Smooth muscle cell (in vitro differentiated cells): Measurements from ENCODE around the gene TCFL5. TPM values are rescaled to one million over a fixed set of nuclear protein-coding genes. Genes with fewer than 3 reads are reported as not detected.

Source experiments
- DNase-seq: peaks from one replicate; lab custom pipeline; 2025; ENCODE audit not compliant: unreplicated experiment; lab: John Stamatoyannopoulos, UW
- H2AFZ ChIP-seq: fragments of 200-600 bp; sonication (generic); 2 replicates; pipeline ENCODE4 v1.6.0; 2016; ENCODE audit warnings: antibody characterized with exemption, low read depth, mild to moderate bottlenecking
- H3F3A ChIP-seq: fragments of 200-600 bp; sonication (generic); 2 replicates; pipeline ENCODE4 v1.6.0; 2017; ENCODE audit warnings: antibody characterized with exemption, low read depth
- H3K27ac ChIP-seq: fragments of 200-600 bp; sonication (generic); 2 replicates; pipeline ENCODE4 v1.5.1; 2016; ENCODE audit warnings: low read depth, mild to moderate bottlenecking
- H3K27me3 ChIP-seq: fragments of 200-600 bp; sonication (generic); 2 replicates; pipeline ENCODE4 v1.6.1; 2016; ENCODE audit warnings: low read depth, mild to moderate bottlenecking
- H3K36me3 ChIP-seq: fragments of 200-600 bp; sonication (generic); 2 replicates; pipeline ENCODE4 v1.5.1; 2016; ENCODE audit warnings: low read depth
- H3K4me1 ChIP-seq: fragments of 200-600 bp; sonication (generic); 2 replicates; pipeline ENCODE4 v1.5.1; 2016; ENCODE audit warnings: low read depth
- H3K4me2 ChIP-seq: fragments of 200-600 bp; sonication (generic); 2 replicates; pipeline ENCODE4 v1.6.0; 2016; ENCODE audit warnings: mild to moderate bottlenecking
- H3K4me3 ChIP-seq: fragments of 200-600 bp; sonication (generic); 2 replicates; pipeline ENCODE4 v1.5.1; 2016; ENCODE audit warnings: mild to moderate bottlenecking
- H3K79me2 ChIP-seq: fragments of 200-600 bp; sonication (generic); 2 replicates; pipeline ENCODE4 v1.6.0; 2016; ENCODE audit warnings: low read depth, mild to moderate bottlenecking
- H3K9ac ChIP-seq: fragments of 200-600 bp; sonication (generic); 2 replicates; pipeline ENCODE4 v1.6.0; 2016; ENCODE audit warnings: low read depth
- H3K9me3 ChIP-seq: fragments of 200-600 bp; sonication (generic); replicated peaks from 2 replicates; pipeline ENCODE4 v1.5.1; 2016; ENCODE audit warnings: low read depth
- H4K20me1 ChIP-seq: fragments of 200-600 bp; sonication (generic); 2 replicates; pipeline ENCODE4 v1.6.0; 2016; ENCODE audit warnings: low read depth
- CTCF ChIP-seq: fragments of 200-600 bp; sonication (generic); IDR thresholded peaks from 2 replicates; pipeline ENCODE4 v1.5.1; 2017; ENCODE audit warnings: borderline replicate concordance, mild to moderate bottlenecking, antibody characterized with exemption; ENCODE audit not compliant: insufficient read depth, poor library complexity, severe bottlenecking
- WGBS: methylation state at CpG from one replicate; pipeline ENCODE4 v1.1.7; 2016; ENCODE audit warnings: low lambda C conversion rate; 5-methylcytosine and 5-hydroxymethylcytosine counted together
- polyA plus RNA-seq: library from polyadenylated mRNA; unstranded; fragments of >200 nt; fragmentation: Nextera tagmentation; extraction: Ambion mirVana; gene quantifications from 2 replicates; pipeline ENCODE4 v1.2.1, GENCODE V29; 2016
- total RNA-seq: library from RNA; depleted of rRNA; stranded (reverse); fragments of >200 nt; gene quantifications from 2 replicates; pipeline ENCODE4 v1.2.3, GENCODE V29; 2014

Gene TCFL5
- total and polyA plus RNA-seq, 2 experiments from 2014 or later: 9.5 to 12.5 TPM

- H4K20me1 ChIP-seq: peaks cover 36% of the 10 kb centered on the region
- peaks cover 20% of the 10 kb centered on the region for H3K4me1 ChIP-seq
- H3K36me3 ChIP-seq: peaks cover 5% of the 10 kb centered on the region
- H3K27ac ChIP-seq: no peak overlapping the region
- H2AFZ ChIP-seq: no peak overlapping the region
- no peak for DNase-seq
- no peak overlapping the region for H3K4me3 ChIP-seq
- WGBS: 89% methylated on average over 11 of the region's 11 CpGs
- H3K79me2 ChIP-seq: peaks cover 4% of the 10 kb centered on the region
- H3K27me3 ChIP-seq: no peaks in the 10 kb centered on the region
- no peak overlapping the region for H3K9ac ChIP-seq
- no peaks in the 10 kb centered on the region for H3K9me3 ChIP-seq
- H3F3A ChIP-seq: peaks cover 10% of the 10 kb centered on the region
- H3K4me2 ChIP-seq: no peak overlapping the region
- TF ChIP-seq CTCF: no peak
Measured at GRCh38 chr20:62897666-62898065, 36.0 kb upstream of the TCFL5 start.

GRCh38 chr20:62896526-62896925 lies 34.9 kb upstream of the TCFL5 start:
- no peak overlapping the region for H3K4me3 ChIP-seq
- H4K20me1 ChIP-seq: peaks cover 39% of the 10 kb centered on the region
- H3K36me3 ChIP-seq: peaks cover 10% of the 10 kb centered on the region
- H3F3A ChIP-seq: peaks cover 5% of the 10 kb centered on the region
- H3K27ac ChIP-seq: no peak overlapping the region
- H3K79me2 ChIP-seq: peaks cover 11% of the 10 kb centered on the region
- H3K9ac ChIP-seq: no peak overlapping the region
- DNase-seq: no peak
- TF ChIP-seq CTCF: no peak
- H3K9me3 ChIP-seq: no peaks in the 10 kb centered on the region
- H3K4me2 ChIP-seq: no peak overlapping the region
- H3K4me1 ChIP-seq: peaks cover 20% of the 10 kb centered on the region
- H2AFZ ChIP-seq: no peak overlapping the region
- H3K27me3 ChIP-seq: no peaks in the 10 kb centered on the region
- 95% methylated on average over 16 of the region's 16 CpGs for WGBS

- Histone ChIP-seq H3K27ac (no peak overlapping the region), H3K79me2 (peaks cover 11% of the 10 kb centered on the region), H2AFZ (no peak overlapping the region), H3K4me2 (no peak overlapping the region), H3K9me3 (no peaks in the 10 kb centered on the region), H3K36me3 (peaks cover 10% of the 10 kb centered on the region), H4K20me1 (peaks cover 31% of the 10 kb centered on the region), H3K27me3 (no peaks in the 10 kb centered on the region), H3K4me1 (peaks cover 18% of the 10 kb centered on the region), H3K9ac (no peak overlapping the region), H3F3A (no peaks in the 10 kb centered on the region), H3K4me3 (no peak overlapping the region)
- DNase-seq: no peak
- 96% methylated on average over 9 of the region's 9 CpGs for WGBS
- TF ChIP-seq CTCF: no peak
Measured at GRCh38 chr20:62895539-62895938, 33.9 kb upstream of the TCFL5 start.

- no peak for DNase-seq
- Histone ChIP-seq H3K9ac (no peak overlapping the region), H2AFZ (no peak overlapping the region), H3K27me3 (no peaks in the 10 kb centered on the region), H3K27ac (no peak overlapping the region), H3K79me2 (peaks cover 11% of the 10 kb centered on the region), H3K36me3 (peaks cover 10% of the 10 kb centered on the region), H3F3A (no peaks in the 10 kb centered on the region), H3K4me1 (peaks cover 7% of the 10 kb centered on the region), H3K9me3 (no peaks in the 10 kb centered on the region), H4K20me1 (peaks cover 21% of the 10 kb centered on the region), H3K4me3 (no peak overlapping the region), H3K4me2 (no peak overlapping the region)
- no peak for TF ChIP-seq CTCF
- 95% methylated on average over 14 of the region's 14 CpGs for WGBS
Measured at GRCh38 chr20:62894261-62894660, 32.6 kb upstream of the TCFL5 start.
